Measurements from ENCODE around the gene RNF180.

- no peak for TF ChIP-seq CTCF (IDR thresholded peaks at IDR 0.05)
- TF ChIP-seq POLR2A (IDR thresholded peaks at IDR 0.05), result no peak
These were observed 36.4 kb downstream of the RNF180 start for GRCh38 chr5:64201996-64202395.

All from thyroid gland (tissue), 4 donors.